ENCODE results near the gene ITGB3BP. TPM values are rescaled to one million over a fixed set of nuclear protein-coding genes. Genes with fewer than 3 reads are reported as not detected.
A peak's percentile ranks its signal among the peaks of the same experiment; 100 is the strongest.

ITGB3BP gene, protein sequence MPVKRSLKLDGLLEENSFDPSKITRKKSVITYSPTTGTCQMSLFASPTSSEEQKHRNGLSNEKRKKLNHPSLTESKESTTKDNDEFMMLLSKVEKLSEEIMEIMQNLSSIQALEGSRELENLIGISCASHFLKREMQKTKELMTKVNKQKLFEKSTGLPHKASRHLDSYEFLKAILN
- 47.2 to 51.7 TPM (median 50.2 TPM) in 3 replicates for total RNA-seq (2021)
- Bru-seq, nascent RNA: percentile 84 among the genes with signal in this experiment
- long read RNA-seq, experiment 1, transcript ITGB3BP-202 (10 exons, 1,044 nt): minor isoform, 5 of 93 reads
- long read RNA-seq, experiment 1, transcript ITGB3BP-212 (10 exons, 1,285 nt): minor isoform, 9 of 93 reads
- long read RNA-seq, experiment 1, transcript ITGB3BP-201 (9 exons, 948 nt): major isoform, 42 of 93 reads
- long read RNA-seq, experiment 1, partial matches to known transcripts: 6 of 93 reads
- long read RNA-seq, experiment 1, other reads (novel, unspliced or antisense): 30 of 93 reads
- long read RNA-seq, experiment 2, transcript ITGB3BP-201 (9 exons, 948 nt): major isoform, 21 of 49 reads
- long read RNA-seq, experiment 2, partial matches to known transcripts: 6 of 49 reads
- long read RNA-seq, experiment 2, other reads (novel, unspliced or antisense): 18 of 49 reads
- long read RNA-seq, experiment 3, transcript ITGB3BP-212 (10 exons, 1,285 nt): minor isoform, 13 of 84 reads
- long read RNA-seq, experiment 3, transcript ITGB3BP-201 (9 exons, 948 nt): major isoform, 44 of 84 reads
- long read RNA-seq, experiment 3, partial matches to known transcripts: 2 of 84 reads
- long read RNA-seq, experiment 3, other reads (novel, unspliced or antisense): 24 of 84 reads

DNA sequence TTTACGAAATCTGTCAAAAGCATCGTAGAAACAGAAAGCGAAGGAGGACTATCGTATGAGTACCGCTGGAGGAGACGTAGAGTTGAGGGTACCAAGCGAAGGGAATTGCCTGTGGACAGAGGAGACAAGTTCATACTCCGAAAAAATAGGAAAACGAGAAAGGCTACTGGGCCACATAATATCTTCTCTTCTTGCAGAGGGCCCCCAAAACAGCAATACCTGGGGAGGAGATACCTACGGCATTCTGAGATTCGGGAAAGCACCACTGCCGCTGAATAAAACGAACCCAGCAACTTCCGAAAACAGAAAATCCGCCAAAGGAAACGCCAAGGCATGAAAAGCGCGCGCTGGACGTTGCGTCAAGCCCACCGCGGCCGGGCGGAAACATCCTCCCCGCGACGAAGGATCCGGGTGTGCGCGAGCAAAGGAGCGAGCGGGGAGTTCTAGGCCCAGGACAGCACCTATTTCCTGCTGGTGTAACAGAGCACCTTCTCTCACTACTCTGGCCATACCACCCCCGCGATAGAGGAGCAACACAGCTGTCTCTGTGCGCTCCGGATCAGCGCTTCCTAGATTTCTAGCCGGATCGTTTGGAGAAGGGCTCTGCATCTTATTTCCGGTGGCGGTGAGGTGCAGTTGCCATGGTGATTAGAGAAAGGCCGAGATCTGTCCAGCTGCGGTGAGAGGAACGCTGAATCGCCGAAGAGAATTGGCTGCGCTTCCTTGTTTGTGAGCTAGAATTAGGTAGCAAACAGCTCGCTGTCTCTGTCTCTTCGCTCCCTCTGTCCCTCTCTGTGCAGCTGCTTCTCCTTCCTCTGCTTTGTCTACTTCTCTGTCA lies at the start of gene ITGB3BP, which contains the start of gene EFCAB7:
ITGB3BP (minus strand) TSS at position 335 of the 838 bp plus-strand sequence; CDS start at position 243, 92 bp downstream.
EFCAB7 (plus strand) TSS at position 635 of the 838 bp plus-strand sequence. CDS start 2,048 bp downstream, outside the sequence.
- Mint-ChIP-seq H3K9me3 (no peaks in the 10 kb centered on the region), H3K27ac (peak within 1 kb of the TSS; percentile 97), H3K4me3 (peak within 1 kb of the TSS; percentile 95), H3K4me1 (peaks cover 15% of the 10 kb centered on the region), H3K27me3 (ENCODE audit: low read depth) (no peaks in the 10 kb centered on the region), H3K36me3 (no peaks in the 10 kb centered on the region)
- CTCF ChIA-PET: interaction anchor here (0.6 to 2.1 kb wide), 6 partner anchors 15 to 196 kb away, joined by 3 to 8 read pairs (median 4); no protein-coding TSS in a partner anchor
- DNase-seq (ENCODE audit: low spot score) (peak; percentile 85), ATAC-seq (peak; percentile 99)
- POLR2A ChIA-PET: interaction anchor here (0.7 kb wide), 1 partner anchor 195 kb away, joined by 4 read pairs; no protein-coding TSS in a partner anchor
- TF ChIP-seq, protein P1, sequence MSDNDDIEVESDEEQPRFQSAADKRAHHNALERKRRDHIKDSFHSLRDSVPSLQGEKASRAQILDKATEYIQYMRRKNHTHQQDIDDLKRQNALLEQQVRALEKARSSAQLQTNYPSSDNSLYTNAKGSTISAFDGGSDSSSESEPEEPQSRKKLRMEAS (CRISPR knock-in tag; IDR thresholded peaks at IDR 0.05): peak; percentile 81
- TF ChIP-seq, protein P2, sequence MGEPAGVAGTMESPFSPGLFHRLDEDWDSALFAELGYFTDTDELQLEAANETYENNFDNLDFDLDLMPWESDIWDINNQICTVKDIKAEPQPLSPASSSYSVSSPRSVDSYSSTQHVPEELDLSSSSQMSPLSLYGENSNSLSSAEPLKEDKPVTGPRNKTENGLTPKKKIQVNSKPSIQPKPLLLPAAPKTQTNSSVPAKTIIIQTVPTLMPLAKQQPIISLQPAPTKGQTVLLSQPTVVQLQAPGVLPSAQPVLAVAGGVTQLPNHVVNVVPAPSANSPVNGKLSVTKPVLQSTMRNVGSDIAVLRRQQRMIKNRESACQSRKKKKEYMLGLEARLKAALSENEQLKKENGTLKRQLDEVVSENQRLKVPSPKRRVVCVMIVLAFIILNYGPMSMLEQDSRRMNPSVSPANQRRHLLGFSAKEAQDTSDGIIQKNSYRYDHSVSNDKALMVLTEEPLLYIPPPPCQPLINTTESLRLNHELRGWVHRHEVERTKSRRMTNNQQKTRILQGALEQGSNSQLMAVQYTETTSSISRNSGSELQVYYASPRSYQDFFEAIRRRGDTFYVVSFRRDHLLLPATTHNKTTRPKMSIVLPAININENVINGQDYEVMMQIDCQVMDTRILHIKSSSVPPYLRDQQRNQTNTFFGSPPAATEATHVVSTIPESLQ (CRISPR knock-in tag; IDR thresholded peaks at IDR 0.05): no peak
- TF ChIP-seq, protein P3, sequence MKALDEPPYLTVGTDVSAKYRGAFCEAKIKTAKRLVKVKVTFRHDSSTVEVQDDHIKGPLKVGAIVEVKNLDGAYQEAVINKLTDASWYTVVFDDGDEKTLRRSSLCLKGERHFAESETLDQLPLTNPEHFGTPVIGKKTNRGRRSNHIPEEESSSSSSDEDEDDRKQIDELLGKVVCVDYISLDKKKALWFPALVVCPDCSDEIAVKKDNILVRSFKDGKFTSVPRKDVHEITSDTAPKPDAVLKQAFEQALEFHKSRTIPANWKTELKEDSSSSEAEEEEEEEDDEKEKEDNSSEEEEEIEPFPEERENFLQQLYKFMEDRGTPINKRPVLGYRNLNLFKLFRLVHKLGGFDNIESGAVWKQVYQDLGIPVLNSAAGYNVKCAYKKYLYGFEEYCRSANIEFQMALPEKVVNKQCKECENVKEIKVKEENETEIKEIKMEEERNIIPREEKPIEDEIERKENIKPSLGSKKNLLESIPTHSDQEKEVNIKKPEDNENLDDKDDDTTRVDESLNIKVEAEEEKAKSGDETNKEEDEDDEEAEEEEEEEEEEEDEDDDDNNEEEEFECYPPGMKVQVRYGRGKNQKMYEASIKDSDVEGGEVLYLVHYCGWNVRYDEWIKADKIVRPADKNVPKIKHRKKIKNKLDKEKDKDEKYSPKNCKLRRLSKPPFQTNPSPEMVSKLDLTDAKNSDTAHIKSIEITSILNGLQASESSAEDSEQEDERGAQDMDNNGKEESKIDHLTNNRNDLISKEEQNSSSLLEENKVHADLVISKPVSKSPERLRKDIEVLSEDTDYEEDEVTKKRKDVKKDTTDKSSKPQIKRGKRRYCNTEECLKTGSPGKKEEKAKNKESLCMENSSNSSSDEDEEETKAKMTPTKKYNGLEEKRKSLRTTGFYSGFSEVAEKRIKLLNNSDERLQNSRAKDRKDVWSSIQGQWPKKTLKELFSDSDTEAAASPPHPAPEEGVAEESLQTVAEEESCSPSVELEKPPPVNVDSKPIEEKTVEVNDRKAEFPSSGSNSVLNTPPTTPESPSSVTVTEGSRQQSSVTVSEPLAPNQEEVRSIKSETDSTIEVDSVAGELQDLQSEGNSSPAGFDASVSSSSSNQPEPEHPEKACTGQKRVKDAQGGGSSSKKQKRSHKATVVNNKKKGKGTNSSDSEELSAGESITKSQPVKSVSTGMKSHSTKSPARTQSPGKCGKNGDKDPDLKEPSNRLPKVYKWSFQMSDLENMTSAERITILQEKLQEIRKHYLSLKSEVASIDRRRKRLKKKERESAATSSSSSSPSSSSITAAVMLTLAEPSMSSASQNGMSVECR (CRISPR knock-in tag; IDR thresholded peaks at IDR 0.05; ENCODE audit: borderline replicate concordance): peak; percentile 41; the same call in 1 of the 2 replicates
- TF ChIP-seq CBFB (CRISPR knock-in tag; IDR thresholded peaks at IDR 0.05; ENCODE audit: low read depth) (no peak), ZNF232 (CRISPR knock-in tag; IDR thresholded peaks at IDR 0.05) (peak; percentile 67; the same call in 1 of the 2 replicates), FOXK1 (CRISPR knock-in tag; IDR thresholded peaks at IDR 0.05) (peak; percentile 87), ZNF138 (CRISPR knock-in tag; conservative IDR thresholded peaks at IDR 0.05) (no peak), ZNF263 (CRISPR knock-in tag; IDR thresholded peaks at IDR 0.05; ENCODE audit: low read depth) (no peak), SOX15 (CRISPR knock-in tag; IDR thresholded peaks at IDR 0.05) (no peak), ETV6 (CRISPR knock-in tag; IDR thresholded peaks at IDR 0.05) (peak; percentile 85), GTF2I (CRISPR knock-in tag; conservative IDR thresholded peaks at IDR 0.05) (peak; percentile 88), HMGA2 (CRISPR knock-in tag; IDR thresholded peaks at IDR 0.05) (peak; percentile 64; the same call in 1 of the 2 replicates)
- TF ChIP-seq, protein P4, sequence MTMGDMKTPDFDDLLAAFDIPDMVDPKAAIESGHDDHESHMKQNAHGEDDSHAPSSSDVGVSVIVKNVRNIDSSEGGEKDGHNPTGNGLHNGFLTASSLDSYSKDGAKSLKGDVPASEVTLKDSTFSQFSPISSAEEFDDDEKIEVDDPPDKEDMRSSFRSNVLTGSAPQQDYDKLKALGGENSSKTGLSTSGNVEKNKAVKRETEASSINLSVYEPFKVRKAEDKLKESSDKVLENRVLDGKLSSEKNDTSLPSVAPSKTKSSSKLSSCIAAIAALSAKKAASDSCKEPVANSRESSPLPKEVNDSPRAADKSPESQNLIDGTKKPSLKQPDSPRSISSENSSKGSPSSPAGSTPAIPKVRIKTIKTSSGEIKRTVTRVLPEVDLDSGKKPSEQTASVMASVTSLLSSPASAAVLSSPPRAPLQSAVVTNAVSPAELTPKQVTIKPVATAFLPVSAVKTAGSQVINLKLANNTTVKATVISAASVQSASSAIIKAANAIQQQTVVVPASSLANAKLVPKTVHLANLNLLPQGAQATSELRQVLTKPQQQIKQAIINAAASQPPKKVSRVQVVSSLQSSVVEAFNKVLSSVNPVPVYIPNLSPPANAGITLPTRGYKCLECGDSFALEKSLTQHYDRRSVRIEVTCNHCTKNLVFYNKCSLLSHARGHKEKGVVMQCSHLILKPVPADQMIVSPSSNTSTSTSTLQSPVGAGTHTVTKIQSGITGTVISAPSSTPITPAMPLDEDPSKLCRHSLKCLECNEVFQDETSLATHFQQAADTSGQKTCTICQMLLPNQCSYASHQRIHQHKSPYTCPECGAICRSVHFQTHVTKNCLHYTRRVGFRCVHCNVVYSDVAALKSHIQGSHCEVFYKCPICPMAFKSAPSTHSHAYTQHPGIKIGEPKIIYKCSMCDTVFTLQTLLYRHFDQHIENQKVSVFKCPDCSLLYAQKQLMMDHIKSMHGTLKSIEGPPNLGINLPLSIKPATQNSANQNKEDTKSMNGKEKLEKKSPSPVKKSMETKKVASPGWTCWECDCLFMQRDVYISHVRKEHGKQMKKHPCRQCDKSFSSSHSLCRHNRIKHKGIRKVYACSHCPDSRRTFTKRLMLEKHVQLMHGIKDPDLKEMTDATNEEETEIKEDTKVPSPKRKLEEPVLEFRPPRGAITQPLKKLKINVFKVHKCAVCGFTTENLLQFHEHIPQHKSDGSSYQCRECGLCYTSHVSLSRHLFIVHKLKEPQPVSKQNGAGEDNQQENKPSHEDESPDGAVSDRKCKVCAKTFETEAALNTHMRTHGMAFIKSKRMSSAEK (CRISPR knock-in tag; IDR thresholded peaks at IDR 0.05; ENCODE audit: borderline replicate concordance): no peak
- TF ChIP-seq, protein P5, sequence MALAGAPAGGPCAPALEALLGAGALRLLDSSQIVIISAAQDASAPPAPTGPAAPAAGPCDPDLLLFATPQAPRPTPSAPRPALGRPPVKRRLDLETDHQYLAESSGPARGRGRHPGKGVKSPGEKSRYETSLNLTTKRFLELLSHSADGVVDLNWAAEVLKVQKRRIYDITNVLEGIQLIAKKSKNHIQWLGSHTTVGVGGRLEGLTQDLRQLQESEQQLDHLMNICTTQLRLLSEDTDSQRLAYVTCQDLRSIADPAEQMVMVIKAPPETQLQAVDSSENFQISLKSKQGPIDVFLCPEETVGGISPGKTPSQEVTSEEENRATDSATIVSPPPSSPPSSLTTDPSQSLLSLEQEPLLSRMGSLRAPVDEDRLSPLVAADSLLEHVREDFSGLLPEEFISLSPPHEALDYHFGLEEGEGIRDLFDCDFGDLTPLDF (CRISPR knock-in tag; IDR thresholded peaks at IDR 0.05): peak; percentile 91
- TF ChIP-seq, protein P6, sequence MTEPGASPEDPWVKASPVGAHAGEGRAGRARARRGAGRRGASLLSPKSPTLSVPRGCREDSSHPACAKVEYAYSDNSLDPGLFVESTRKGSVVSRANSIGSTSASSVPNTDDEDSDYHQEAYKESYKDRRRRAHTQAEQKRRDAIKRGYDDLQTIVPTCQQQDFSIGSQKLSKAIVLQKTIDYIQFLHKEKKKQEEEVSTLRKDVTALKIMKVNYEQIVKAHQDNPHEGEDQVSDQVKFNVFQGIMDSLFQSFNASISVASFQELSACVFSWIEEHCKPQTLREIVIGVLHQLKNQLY (CRISPR knock-in tag; IDR thresholded peaks at IDR 0.05): no peak
- TF ChIP-seq, protein P7, sequence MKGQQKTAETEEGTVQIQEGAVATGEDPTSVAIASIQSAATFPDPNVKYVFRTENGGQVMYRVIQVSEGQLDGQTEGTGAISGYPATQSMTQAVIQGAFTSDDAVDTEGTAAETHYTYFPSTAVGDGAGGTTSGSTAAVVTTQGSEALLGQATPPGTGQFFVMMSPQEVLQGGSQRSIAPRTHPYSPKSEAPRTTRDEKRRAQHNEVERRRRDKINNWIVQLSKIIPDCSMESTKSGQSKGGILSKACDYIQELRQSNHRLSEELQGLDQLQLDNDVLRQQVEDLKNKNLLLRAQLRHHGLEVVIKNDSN (CRISPR knock-in tag; IDR thresholded peaks at IDR 0.05): peak; percentile 37; the same call in 1 of the 2 replicates
- TF ChIP-seq, protein P8, sequence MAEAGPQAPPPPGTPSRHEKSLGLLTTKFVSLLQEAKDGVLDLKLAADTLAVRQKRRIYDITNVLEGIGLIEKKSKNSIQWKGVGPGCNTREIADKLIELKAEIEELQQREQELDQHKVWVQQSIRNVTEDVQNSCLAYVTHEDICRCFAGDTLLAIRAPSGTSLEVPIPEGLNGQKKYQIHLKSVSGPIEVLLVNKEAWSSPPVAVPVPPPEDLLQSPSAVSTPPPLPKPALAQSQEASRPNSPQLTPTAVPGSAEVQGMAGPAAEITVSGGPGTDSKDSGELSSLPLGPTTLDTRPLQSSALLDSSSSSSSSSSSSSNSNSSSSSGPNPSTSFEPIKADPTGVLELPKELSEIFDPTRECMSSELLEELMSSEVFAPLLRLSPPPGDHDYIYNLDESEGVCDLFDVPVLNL (CRISPR knock-in tag; IDR thresholded peaks at IDR 0.05; ENCODE audit: borderline replicate concordance, low read depth): peak; percentile 96
